ENCODE data around the gene TDRD12. TPM values are rescaled to one million over a fixed set of nuclear protein-coding genes. Genes with fewer than 3 reads are reported as not detected.

The TDRD12 gene
- total RNA-seq, 3 donors from 2014 or later (not counting 1 experiment from before 2014, with no cell fraction given) = 0.13 to 0.45 TPM; not detected in 1

- H3K4me3 Mint-ChIP-seq = no peak overlapping the region
- Histone ChIP-seq H3K9me3 (ENCODE audit: control insufficient read depth, insufficient read depth, low read length) (no peaks in the 10 kb centered on the region), H3K36me3 (ENCODE audit: control insufficient read depth, insufficient read depth, low read length) (no peaks in the 10 kb centered on the region), H3K4me3 (ENCODE audit: low read length) (no peak overlapping the region), H3K4me1 (ENCODE audit: control insufficient read depth, insufficient read depth, low read length) (no peaks in the 10 kb centered on the region), H3K27me3 (ENCODE audit: control insufficient read depth, insufficient read depth, low read length) (no peaks in the 10 kb centered on the region), H3K27ac (ENCODE audit: low read length) (no peak overlapping the region)
- WGBS (ENCODE audit: insufficient coverage) = 80% methylated on average over 6 of the region's 6 CpGs
- TF ChIP-seq, protein P1, sequence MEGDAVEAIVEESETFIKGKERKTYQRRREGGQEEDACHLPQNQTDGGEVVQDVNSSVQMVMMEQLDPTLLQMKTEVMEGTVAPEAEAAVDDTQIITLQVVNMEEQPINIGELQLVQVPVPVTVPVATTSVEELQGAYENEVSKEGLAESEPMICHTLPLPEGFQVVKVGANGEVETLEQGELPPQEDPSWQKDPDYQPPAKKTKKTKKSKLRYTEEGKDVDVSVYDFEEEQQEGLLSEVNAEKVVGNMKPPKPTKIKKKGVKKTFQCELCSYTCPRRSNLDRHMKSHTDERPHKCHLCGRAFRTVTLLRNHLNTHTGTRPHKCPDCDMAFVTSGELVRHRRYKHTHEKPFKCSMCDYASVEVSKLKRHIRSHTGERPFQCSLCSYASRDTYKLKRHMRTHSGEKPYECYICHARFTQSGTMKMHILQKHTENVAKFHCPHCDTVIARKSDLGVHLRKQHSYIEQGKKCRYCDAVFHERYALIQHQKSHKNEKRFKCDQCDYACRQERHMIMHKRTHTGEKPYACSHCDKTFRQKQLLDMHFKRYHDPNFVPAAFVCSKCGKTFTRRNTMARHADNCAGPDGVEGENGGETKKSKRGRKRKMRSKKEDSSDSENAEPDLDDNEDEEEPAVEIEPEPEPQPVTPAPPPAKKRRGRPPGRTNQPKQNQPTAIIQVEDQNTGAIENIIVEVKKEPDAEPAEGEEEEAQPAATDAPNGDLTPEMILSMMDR (IDR thresholded peaks at IDR 0.05) = no peak
- intact Hi-C loops (cut with micrococcal nuclease) = no loop called here
- H3K27ac Mint-ChIP-seq = no peak overlapping the region
- ATAC-seq (peak in 1 of 3 donors; percentile 50), DNase-seq (no peak)
- H3K36me3 Mint-ChIP-seq = no peaks in the 10 kb centered on the region
- H3K4me1 Mint-ChIP-seq = no peaks in the 10 kb centered on the region
- peaks cover 2 to 33% of the 10 kb centered on the region in 2 donors for H3K27me3 Mint-ChIP-seq (ENCODE audit: low read depth in 2 of 2)
- no peaks in the 10 kb centered on the region for H3K9me3 Mint-ChIP-seq
These were observed 48.5 kb downstream of the TDRD12 start for GRCh38 chr19:32767951-32768679.

DNA sequence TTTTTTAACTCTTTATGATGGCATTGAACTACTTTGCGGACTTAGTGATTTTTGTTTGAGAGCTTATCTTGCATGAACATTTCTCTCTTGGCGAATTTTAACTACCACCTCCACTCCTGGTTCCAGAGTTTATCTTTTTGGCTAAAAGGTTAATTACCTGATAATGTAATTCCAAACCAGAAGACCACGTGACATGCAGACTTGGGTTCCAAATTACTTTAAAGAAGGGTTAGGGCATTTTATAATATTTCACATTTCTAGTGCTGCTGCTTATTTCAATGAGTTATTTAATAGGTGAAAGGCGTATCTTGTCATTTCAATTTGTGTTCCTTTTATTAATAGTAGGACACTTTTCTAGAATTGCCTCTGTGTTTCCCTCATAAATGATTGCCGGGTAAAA, 52.0 kb downstream of the TDRD12 start:
- Mint-ChIP-seq H3K27me3 (ENCODE audit: low read depth in 2 of 2) (peaks cover 2 to 20% of the 10 kb centered on the region in 2 donors), H3K4me1 (no peaks in the 10 kb centered on the region), H3K9me3 (no peaks in the 10 kb centered on the region), H3K36me3 (no peaks in the 10 kb centered on the region), H3K4me3 (no peak overlapping the region), H3K27ac (no peak overlapping the region)
- WGBS (ENCODE audit: insufficient coverage) = 97% methylated on average over 5 of the region's 5 CpGs
- H3K36me3 ChIP-seq (ENCODE audit: control insufficient read depth, insufficient read depth, low read length) = no peaks in the 10 kb centered on the region
- H3K4me3 ChIP-seq (ENCODE audit: low read length) = no peak overlapping the region
- no peaks in the 10 kb centered on the region for H3K27me3 ChIP-seq (ENCODE audit: control insufficient read depth, insufficient read depth, low read length)
- H3K4me1 ChIP-seq (ENCODE audit: control insufficient read depth, insufficient read depth, low read length) = no peaks in the 10 kb centered on the region
- intact Hi-C loops (cut with micrococcal nuclease) = no loop called here
- H3K27ac ChIP-seq (ENCODE audit: low read length) = no peak overlapping the region
- no peaks in the 10 kb centered on the region for H3K9me3 ChIP-seq (ENCODE audit: control insufficient read depth, insufficient read depth, low read length)
- DNase-seq = no peak
- no peak for ATAC-seq
- TF ChIP-seq, protein P1 (IDR thresholded peaks at IDR 0.05) = no peak

DNA sequence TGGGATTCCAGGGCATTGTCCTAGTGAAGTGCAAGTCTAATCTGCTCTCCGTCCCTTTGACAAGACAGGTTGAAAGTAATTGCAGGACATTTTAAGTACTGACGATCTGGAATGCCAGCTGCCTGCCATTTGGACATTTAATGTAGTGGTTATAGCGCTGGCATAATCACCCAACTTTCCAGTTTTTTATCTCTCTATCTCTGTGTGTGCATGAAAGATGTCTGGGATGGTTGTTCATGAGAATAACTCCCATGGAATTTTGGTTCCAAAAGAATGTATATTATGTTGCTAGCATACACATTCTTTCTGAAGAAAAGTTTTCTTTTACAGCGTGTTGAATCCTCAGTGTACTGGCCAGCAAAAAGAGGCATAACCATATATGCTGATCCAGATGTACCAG, 53.6 kb downstream of the TDRD12 start:
- Histone ChIP-seq H3K9me3 (ENCODE audit: control insufficient read depth, insufficient read depth, low read length) (no peaks in the 10 kb centered on the region), H3K36me3 (ENCODE audit: control insufficient read depth, insufficient read depth, low read length) (no peaks in the 10 kb centered on the region), H3K4me1 (ENCODE audit: control insufficient read depth, insufficient read depth, low read length) (no peaks in the 10 kb centered on the region), H3K27ac (ENCODE audit: low read length) (no peak overlapping the region), H3K4me3 (ENCODE audit: low read length) (no peak overlapping the region), H3K27me3 (ENCODE audit: control insufficient read depth, insufficient read depth, low read length) (no peaks in the 10 kb centered on the region)
- intact Hi-C loops (cut with micrococcal nuclease) = no loop called here
- Mint-ChIP-seq H3K9me3 (no peaks in the 10 kb centered on the region), H3K4me3 (no peak overlapping the region), H3K27me3 (ENCODE audit: low read depth in 2 of 2) (peaks cover 2 to 20% of the 10 kb centered on the region in 2 donors), H3K27ac (no peak overlapping the region), H3K36me3 (no peaks in the 10 kb centered on the region), H3K4me1 (no peaks in the 10 kb centered on the region)
- no peak for DNase-seq
- 100% methylated on average over 3 of the region's 4 CpGs for WGBS (ENCODE audit: insufficient coverage)
- TF ChIP-seq, protein P1 (IDR thresholded peaks at IDR 0.05) = no peak
- no peak for ATAC-seq

GRCh38 chr19:32779082-32779481, 59.5 kb downstream of the TDRD12 start:
- no peaks in the 10 kb centered on the region for H3K27me3 ChIP-seq (ENCODE audit: control insufficient read depth, insufficient read depth, low read length)
- H3K4me1 ChIP-seq (ENCODE audit: control insufficient read depth, insufficient read depth, low read length) = no peaks in the 10 kb centered on the region
- Mint-ChIP-seq H3K9me3 (peaks cover 0 to 7% of the 10 kb centered on the region in 2 donors), H3K4me1 (no peaks in the 10 kb centered on the region), H3K27ac (no peak overlapping the region), H3K4me3 (no peak overlapping the region), H3K27me3 (ENCODE audit: low read depth in 2 of 2) (peaks cover 0 to 9% of the 10 kb centered on the region in 2 donors), H3K36me3 (peaks cover 5% of the 10 kb centered on the region)
- WGBS (ENCODE audit: insufficient coverage) = 51% methylated on average over 7 of the region's 7 CpGs
- no peak overlapping the region for H3K4me3 ChIP-seq (ENCODE audit: low read length)
- no peak for ATAC-seq
- TF ChIP-seq, protein P1 (IDR thresholded peaks at IDR 0.05) = no peak
- DNase-seq = no peak
- H3K27ac ChIP-seq (ENCODE audit: low read length) = no peak overlapping the region
- intact Hi-C loops (cut with micrococcal nuclease) = no loop called here
- no peaks in the 10 kb centered on the region for H3K36me3 ChIP-seq (ENCODE audit: control insufficient read depth, insufficient read depth, low read length)
- peaks cover 3% of the 10 kb centered on the region for H3K9me3 ChIP-seq (ENCODE audit: control insufficient read depth, insufficient read depth, low read length)
